ENCODE measurements around the gene ALKBH1.
"Not testable (repeated sequence)": the region's sequence is repeated elsewhere in the genome, so short reads cannot be mapped to it uniquely, and the experiment has no call there.

- not testable (repeated sequence) for TF ChIP-seq HDGF (IDR thresholded peaks at IDR 0.05; ENCODE audit: borderline replicate concordance); BHLHE40 (IDR thresholded peaks at IDR 0.05; ENCODE audit: borderline replicate concordance); PKNOX1 (IDR thresholded peaks at IDR 0.05); ARNT (IDR thresholded peaks at IDR 0.05); TARDBP (IDR thresholded peaks at IDR 0.05); ZNF384 (IDR thresholded peaks at IDR 0.05); ELF4 (IDR thresholded peaks at IDR 0.05); FOXM1 (IDR thresholded peaks at IDR 0.05; ENCODE audit: borderline replicate concordance); L3MBTL2 (conservative IDR thresholded peaks at IDR 0.05); NFRKB (IDR thresholded peaks at IDR 0.05); LEF1 (IDR thresholded peaks at IDR 0.05; ENCODE audit: borderline replicate concordance); CTBP1 (IDR thresholded peaks at IDR 0.05; ENCODE audit: borderline replicate concordance); FOXA1 (IDR thresholded peaks at IDR 0.05); SP1 (IDR thresholded peaks at IDR 0.05)
These were observed 72.4 kb downstream of the ALKBH1 start for GRCh38 chr14:77635466-77635865.

All from HEK293T (cell line).